ENCODE results near the gene AOPEP. TPM values are rescaled to one million over a fixed set of nuclear protein-coding genes. Genes with fewer than 3 reads are reported as not detected.

AOPEP gene
- polyA plus RNA-seq, 1 experiment: 40.0 TPM

DNA sequence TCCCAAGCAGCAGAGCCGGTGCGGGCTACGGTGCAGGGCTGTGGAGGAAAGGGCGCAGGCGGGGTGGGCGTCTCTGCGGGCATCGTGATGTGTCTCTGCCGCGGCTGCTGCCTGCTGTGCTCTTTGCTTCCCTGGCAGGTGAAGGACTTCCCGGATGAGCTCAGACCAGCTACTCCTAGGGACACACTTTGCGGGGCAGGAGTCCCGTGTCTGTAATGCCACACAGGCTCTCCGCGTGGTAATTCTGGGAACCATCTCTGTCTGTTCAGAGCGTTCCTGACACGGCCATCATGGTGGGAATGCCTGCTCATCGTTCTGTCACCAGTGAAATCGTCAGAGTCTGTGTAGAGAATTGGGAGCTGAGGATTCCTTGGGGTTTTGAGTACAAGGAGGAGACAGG lies 355.5 kb downstream of the AOPEP start:
- TF ChIP-seq, protein P1, sequence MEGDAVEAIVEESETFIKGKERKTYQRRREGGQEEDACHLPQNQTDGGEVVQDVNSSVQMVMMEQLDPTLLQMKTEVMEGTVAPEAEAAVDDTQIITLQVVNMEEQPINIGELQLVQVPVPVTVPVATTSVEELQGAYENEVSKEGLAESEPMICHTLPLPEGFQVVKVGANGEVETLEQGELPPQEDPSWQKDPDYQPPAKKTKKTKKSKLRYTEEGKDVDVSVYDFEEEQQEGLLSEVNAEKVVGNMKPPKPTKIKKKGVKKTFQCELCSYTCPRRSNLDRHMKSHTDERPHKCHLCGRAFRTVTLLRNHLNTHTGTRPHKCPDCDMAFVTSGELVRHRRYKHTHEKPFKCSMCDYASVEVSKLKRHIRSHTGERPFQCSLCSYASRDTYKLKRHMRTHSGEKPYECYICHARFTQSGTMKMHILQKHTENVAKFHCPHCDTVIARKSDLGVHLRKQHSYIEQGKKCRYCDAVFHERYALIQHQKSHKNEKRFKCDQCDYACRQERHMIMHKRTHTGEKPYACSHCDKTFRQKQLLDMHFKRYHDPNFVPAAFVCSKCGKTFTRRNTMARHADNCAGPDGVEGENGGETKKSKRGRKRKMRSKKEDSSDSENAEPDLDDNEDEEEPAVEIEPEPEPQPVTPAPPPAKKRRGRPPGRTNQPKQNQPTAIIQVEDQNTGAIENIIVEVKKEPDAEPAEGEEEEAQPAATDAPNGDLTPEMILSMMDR (IDR thresholded peaks at IDR 0.05; ENCODE audit: low read depth, low read length): no peak
- CTCF ChIA-PET: interaction anchor here (1.2 kb wide), 1 partner anchor 413 kb away, joined by 3 read pairs; no protein-coding TSS in a partner anchor
- no peak overlapping the region for H3K4me3 ChIP-seq (ENCODE audit: low read depth, low read length)
- POLR2A ChIA-PET: no interaction called here
- H3K27me3 ChIP-seq (ENCODE audit: control insufficient read depth, insufficient read depth, low read length): no peaks in the 10 kb centered on the region
- no peaks in the 10 kb centered on the region; the same call in 1 of the 2 replicates for H3K9me3 ChIP-seq (ENCODE audit: control insufficient read depth, insufficient read depth, low read length)
- no peak for DNase-seq (ENCODE audit: low read depth, low spot score)
- peak overlapping the region; percentile 21 for H3K27ac ChIP-seq (ENCODE audit: low read depth, low read length)

DNA sequence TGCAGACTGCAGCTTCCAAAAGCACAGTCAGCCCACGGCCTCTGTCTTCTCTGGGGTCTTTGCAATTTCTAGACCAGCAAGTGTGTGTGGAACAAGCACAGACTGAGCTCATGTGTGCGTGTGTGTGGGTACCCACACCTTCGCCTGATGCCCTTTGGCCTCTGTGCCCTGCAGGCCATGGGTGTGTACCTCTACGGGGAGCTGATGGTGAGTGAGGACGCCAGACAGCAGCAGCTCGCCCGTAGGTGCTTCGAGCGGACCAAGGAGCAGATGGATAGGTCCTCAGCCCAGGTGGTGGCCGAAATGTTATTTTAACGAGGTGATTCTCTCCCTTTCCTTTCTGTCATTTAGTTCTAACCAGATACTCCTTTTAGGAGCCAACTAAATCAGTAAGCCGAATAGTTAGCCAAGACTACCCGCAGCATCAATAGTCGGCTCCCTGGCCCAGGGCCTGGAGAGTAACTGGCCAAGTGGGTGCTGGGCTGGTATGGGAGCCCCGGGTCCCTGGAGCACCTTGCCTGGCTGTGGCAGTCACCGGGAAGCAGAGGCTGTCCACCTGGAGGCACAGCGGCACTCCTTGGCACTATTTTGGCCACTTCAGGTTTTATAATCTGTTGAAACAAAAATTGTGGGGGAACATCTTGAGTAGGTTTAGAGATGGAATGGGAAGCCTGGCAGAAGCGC lies 356.0 kb downstream of the AOPEP start:
- CTCF ChIA-PET: interaction anchor here (1.2 kb wide), 1 partner anchor 413 kb away, joined by 3 read pairs; no protein-coding TSS in a partner anchor
- DNase-seq (ENCODE audit: low read depth, low spot score): no peak
- peak overlapping the region; percentile 21 for H3K27ac ChIP-seq (ENCODE audit: low read depth, low read length)
- POLR2A ChIA-PET: interaction anchor here (0.7 kb wide), 1 partner anchor 33 kb away, joined by 3 read pairs; no protein-coding TSS in a partner anchor
- H3K4me3 ChIP-seq (ENCODE audit: low read depth, low read length): no peak overlapping the region
- H3K27me3 ChIP-seq (ENCODE audit: control insufficient read depth, insufficient read depth, low read length): no peaks in the 10 kb centered on the region
- TF ChIP-seq, protein P1 (IDR thresholded peaks at IDR 0.05; ENCODE audit: low read depth, low read length): no peak
- no peaks in the 10 kb centered on the region; the same call in 1 of the 2 replicates for H3K9me3 ChIP-seq (ENCODE audit: control insufficient read depth, insufficient read depth, low read length)

DNA sequence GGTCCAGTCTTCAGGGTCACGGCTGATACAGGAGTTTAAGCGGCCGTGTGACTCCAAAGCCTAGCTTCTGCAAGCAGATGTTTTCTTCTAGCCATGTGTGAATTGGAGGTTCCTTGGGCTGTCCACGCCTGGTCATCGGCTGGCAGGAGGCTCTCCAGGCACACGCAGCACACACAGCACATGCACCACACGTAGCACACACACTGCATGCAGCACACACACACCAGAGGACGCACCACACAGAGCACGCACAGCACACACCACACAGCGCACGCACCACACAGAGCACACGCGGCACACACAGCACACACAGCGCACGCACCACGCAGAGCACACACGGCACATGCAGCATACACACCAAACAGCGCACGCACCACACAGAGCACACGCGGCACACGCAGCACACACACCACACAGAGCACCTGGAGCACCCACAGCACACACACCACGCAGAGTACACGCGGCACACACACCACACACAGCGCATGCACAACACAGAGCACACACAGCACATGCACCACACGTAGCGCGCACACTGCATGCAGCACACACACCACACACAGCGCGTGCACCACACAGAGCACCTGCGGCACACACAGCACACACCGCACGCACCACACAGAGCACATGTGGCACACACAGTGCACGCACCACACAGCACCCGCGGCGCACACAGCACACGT lies 356.7 kb downstream of the AOPEP start:
- POLR2A ChIA-PET: interaction anchor here (0.7 kb wide), 1 partner anchor 33 kb away, joined by 3 read pairs; no protein-coding TSS in a partner anchor
- CTCF ChIA-PET: interaction anchor here (1.1 kb wide), 1 partner anchor 45 kb away, joined by 3 read pairs; no protein-coding TSS in a partner anchor
- H3K27me3 ChIP-seq (ENCODE audit: control insufficient read depth, insufficient read depth, low read length): no peaks in the 10 kb centered on the region
- no peak for DNase-seq (ENCODE audit: low read depth, low spot score)
- TF ChIP-seq, protein P1 (IDR thresholded peaks at IDR 0.05; ENCODE audit: low read depth, low read length): no peak
- no peaks in the 10 kb centered on the region; the same call in 1 of the 2 replicates for H3K9me3 ChIP-seq (ENCODE audit: control insufficient read depth, insufficient read depth, low read length)
- H3K27ac ChIP-seq (ENCODE audit: low read depth, low read length): no peak overlapping the region
- H3K4me3 ChIP-seq (ENCODE audit: low read depth, low read length): no peak overlapping the region

DNA sequence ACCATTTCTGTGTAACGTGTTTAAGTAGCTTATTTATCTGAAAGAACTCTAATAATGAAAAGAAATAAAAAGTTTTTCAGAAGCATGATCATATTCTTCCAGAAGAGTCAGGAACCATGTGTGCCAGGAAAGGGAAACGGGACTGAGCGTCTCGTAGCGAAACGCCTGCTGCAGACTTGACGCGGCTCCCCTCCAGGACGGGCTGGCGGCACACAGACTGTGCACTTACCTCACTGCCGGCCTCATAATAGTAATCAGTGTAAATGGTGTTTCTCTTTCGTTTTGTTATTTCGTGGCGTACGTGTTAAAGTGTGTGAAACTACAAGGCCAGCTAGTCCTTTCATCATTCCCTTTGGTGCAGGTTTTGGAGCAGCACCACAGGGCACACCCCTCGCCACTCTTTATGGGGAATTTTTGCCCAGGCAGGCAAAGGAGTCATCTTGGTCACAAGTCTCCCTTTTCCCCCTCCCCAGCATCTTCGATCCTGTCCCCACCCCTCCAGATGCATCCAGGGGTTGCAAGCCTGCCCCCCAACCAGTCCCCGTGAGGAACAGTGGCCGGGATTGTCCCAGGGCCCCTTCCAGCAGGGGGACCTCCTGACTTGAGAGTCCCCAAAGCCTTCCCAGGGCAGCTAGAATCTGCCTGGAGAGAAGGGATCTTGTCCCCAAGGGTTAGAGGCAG lies 357.9 kb downstream of the AOPEP start:
- Histone ChIP-seq H3K27me3 (ENCODE audit: control insufficient read depth, insufficient read depth, low read length) (no peaks in the 10 kb centered on the region), H3K27ac (ENCODE audit: low read depth, low read length) (no peak overlapping the region), H3K4me3 (ENCODE audit: low read depth, low read length) (no peak overlapping the region), H3K9me3 (ENCODE audit: control insufficient read depth, insufficient read depth, low read length) (no peaks in the 10 kb centered on the region; the same call in 1 of the 2 replicates)
- ChIA-PET CTCF (interaction anchor here (1.1 kb wide), 1 partner anchor 44 kb away, joined by 3 read pairs; no protein-coding TSS in a partner anchor), POLR2A (no interaction called here)
- TF ChIP-seq, protein P1 (IDR thresholded peaks at IDR 0.05; ENCODE audit: low read depth, low read length): no peak
- no peak for DNase-seq (ENCODE audit: low read depth, low spot score)
